ENCODE measurements around the gene STOML1.
A peak's percentile ranks its signal among the peaks of the same experiment; 100 is the strongest.

Gene STOML1

DNA sequence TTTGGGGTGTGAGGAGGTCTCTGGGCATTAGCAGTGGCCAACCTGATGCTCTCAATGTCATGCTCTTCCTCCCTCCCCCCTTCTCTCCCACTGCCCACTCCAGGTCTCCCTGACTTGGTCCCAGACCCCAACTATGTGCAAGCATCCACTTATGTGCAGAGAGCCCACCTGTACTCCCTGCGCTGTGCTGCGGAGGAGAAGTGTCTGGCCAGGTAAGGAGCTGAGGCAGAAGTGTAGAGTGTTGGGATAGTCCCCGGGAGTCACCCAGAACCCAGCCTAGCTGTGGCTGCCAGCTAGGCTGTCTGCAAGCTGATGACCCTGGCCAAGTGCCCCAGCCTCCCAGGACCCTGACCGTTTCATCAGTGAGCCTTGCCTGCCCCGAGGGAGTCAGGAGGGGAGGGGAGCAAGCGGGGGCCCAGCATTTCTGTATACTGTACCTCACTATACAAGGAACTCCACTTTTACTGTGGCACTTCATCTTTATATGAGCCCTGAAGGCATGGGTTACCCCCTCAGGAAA is 49.3 kb downstream of the STOML1 start:
- Histone ChIP-seq H3K79me2 (ENCODE audit: insufficient read depth, low read length) (no peaks in the 10 kb centered on the region), H3F3A (ENCODE audit: low read depth) (no peaks in the 10 kb centered on the region), H3K9ac (ENCODE audit: low read depth, low read length, poor library complexity, severe bottlenecking) (peak overlapping the region; percentile 22), H3K27me3 (ENCODE audit: insufficient read depth, low read length, poor library complexity, severe bottlenecking) (no peaks in the 10 kb centered on the region), H3K9me2 (replicated peaks; ENCODE audit: low read depth, low read length) (no peaks in the 10 kb centered on the region), H3K4me1 (ENCODE audit: insufficient read depth, low read length, poor library complexity, severe bottlenecking) (peaks cover 52% of the 10 kb centered on the region), H4K20me1 (ENCODE audit: insufficient read depth, low read length, poor library complexity, severe bottlenecking) (no peaks in the 10 kb centered on the region), H3K36me3 (ENCODE audit: insufficient read depth, low read length) (no peaks in the 10 kb centered on the region), H2AFZ (ENCODE audit: low read length) (no peak overlapping the region), H3K9me3 (ENCODE audit: insufficient read depth, low read depth, low read length) (no peaks in the 10 kb centered on the region), H3K4me2 (ENCODE audit: low read depth, low read length, poor library complexity, severe bottlenecking) (no peak overlapping the region), H3K4me3 (ENCODE audit: low read length, poor library complexity, severe bottlenecking) (no peak overlapping the region)
- TF ChIP-seq EZH2phosphoT487 (IDR thresholded peaks at IDR 0.05; ENCODE audit: borderline replicate concordance), result no peak
- TF ChIP-seq, protein P1, sequence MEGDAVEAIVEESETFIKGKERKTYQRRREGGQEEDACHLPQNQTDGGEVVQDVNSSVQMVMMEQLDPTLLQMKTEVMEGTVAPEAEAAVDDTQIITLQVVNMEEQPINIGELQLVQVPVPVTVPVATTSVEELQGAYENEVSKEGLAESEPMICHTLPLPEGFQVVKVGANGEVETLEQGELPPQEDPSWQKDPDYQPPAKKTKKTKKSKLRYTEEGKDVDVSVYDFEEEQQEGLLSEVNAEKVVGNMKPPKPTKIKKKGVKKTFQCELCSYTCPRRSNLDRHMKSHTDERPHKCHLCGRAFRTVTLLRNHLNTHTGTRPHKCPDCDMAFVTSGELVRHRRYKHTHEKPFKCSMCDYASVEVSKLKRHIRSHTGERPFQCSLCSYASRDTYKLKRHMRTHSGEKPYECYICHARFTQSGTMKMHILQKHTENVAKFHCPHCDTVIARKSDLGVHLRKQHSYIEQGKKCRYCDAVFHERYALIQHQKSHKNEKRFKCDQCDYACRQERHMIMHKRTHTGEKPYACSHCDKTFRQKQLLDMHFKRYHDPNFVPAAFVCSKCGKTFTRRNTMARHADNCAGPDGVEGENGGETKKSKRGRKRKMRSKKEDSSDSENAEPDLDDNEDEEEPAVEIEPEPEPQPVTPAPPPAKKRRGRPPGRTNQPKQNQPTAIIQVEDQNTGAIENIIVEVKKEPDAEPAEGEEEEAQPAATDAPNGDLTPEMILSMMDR (conservative IDR thresholded peaks at IDR 0.05; ENCODE audit: low read length), result no peak

DNA sequence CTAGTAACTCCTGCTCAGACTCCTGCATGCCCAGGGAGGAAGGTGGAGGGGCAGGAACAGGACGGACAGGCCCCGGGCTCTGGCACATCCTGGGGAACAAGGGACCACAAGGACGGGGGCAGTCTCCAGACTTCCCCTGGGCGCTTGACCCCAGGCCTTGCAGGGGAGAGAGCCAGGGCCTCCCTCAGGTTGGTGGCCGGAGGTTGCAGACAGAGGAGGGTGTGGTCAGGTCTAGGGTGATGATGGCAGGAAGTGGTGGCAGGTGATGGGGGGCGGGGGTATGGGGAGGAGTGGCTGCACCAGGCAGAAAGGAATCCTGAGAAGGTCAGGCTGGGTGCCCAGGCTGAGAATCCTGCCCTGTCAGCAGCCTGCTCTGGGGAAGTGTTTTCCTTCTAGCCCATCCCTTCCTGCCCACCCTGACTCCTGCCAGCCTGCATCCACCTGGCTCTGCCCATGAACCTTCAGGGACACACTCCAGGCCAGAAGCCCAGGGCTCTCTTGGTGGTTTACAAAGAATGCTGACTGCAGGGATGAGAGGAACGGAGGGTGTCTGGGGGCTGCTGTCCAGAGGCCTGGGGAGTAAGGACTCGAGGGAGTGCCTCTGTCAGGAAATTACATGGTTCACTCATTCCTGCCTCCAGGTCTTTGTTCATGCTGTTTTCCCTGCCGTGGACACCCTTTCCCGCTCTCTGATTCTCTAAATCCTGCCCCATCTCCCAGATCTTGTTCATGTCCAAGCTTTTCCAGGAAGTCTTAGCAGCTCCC is 50.0 kb downstream of the STOML1 start:
- Histone ChIP-seq H2AFZ (ENCODE audit: low read length) (no peak overlapping the region), H3F3A (ENCODE audit: low read depth) (no peaks in the 10 kb centered on the region), H4K20me1 (ENCODE audit: insufficient read depth, low read length, poor library complexity, severe bottlenecking) (no peaks in the 10 kb centered on the region), H3K36me3 (ENCODE audit: insufficient read depth, low read length) (no peaks in the 10 kb centered on the region), H3K9ac (ENCODE audit: low read depth, low read length, poor library complexity, severe bottlenecking) (peak overlapping the region; percentile 48), H3K79me2 (ENCODE audit: insufficient read depth, low read length) (no peaks in the 10 kb centered on the region), H3K9me2 (replicated peaks; ENCODE audit: low read depth, low read length) (no peaks in the 10 kb centered on the region), H3K4me3 (ENCODE audit: low read length, poor library complexity, severe bottlenecking) (no peak overlapping the region), H3K9me3 (ENCODE audit: insufficient read depth, low read depth, low read length) (no peaks in the 10 kb centered on the region), H3K4me1 (ENCODE audit: insufficient read depth, low read length, poor library complexity, severe bottlenecking) (peaks cover 52% of the 10 kb centered on the region), H3K27me3 (ENCODE audit: insufficient read depth, low read length, poor library complexity, severe bottlenecking) (no peaks in the 10 kb centered on the region), H3K4me2 (ENCODE audit: low read depth, low read length, poor library complexity, severe bottlenecking) (peak overlapping the region; percentile 21)
- TF ChIP-seq, protein P1 (conservative IDR thresholded peaks at IDR 0.05; ENCODE audit: low read length), result no peak
- no peak for TF ChIP-seq EZH2phosphoT487 (IDR thresholded peaks at IDR 0.05; ENCODE audit: borderline replicate concordance)

DNA sequence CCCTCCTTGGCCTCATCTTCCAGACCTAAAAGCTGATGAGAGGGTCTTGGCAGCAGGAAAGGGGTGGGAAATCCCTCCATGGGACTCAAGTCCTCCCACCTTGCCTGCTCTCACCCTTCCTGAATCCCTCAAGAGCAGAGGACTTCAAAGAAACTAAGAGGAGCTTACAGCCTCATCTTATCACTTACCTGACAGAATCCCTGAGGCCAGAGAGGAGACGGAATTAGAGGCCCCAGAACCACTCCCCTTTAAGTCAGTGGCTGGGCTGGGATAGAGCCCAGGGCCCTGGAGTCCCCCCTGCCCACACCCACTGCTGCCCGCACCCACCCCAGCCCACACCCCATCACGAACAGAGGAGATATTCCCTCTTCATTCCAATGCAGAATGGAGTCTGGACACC is 50.6 kb downstream of the STOML1 start:
- Histone ChIP-seq H3K27me3 (ENCODE audit: insufficient read depth, low read length, poor library complexity, severe bottlenecking) (no peaks in the 10 kb centered on the region), H3K9me2 (replicated peaks; ENCODE audit: low read depth, low read length) (no peaks in the 10 kb centered on the region), H3K9me3 (ENCODE audit: insufficient read depth, low read depth, low read length) (no peaks in the 10 kb centered on the region), H3K79me2 (ENCODE audit: insufficient read depth, low read length) (no peaks in the 10 kb centered on the region), H4K20me1 (ENCODE audit: insufficient read depth, low read length, poor library complexity, severe bottlenecking) (no peaks in the 10 kb centered on the region), H3K4me2 (ENCODE audit: low read depth, low read length, poor library complexity, severe bottlenecking) (peak overlapping the region; percentile 21), H3K4me1 (ENCODE audit: insufficient read depth, low read length, poor library complexity, severe bottlenecking) (peaks cover 57% of the 10 kb centered on the region), H3K36me3 (ENCODE audit: insufficient read depth, low read length) (no peaks in the 10 kb centered on the region), H3K9ac (ENCODE audit: low read depth, low read length, poor library complexity, severe bottlenecking) (no peak overlapping the region), H2AFZ (ENCODE audit: low read length) (no peak overlapping the region), H3K4me3 (ENCODE audit: low read length, poor library complexity, severe bottlenecking) (no peak overlapping the region), H3F3A (ENCODE audit: low read depth) (no peaks in the 10 kb centered on the region)
- no peak for TF ChIP-seq EZH2phosphoT487 (IDR thresholded peaks at IDR 0.05; ENCODE audit: borderline replicate concordance)
- TF ChIP-seq, protein P1 (conservative IDR thresholded peaks at IDR 0.05; ENCODE audit: low read length), result no peak
